ENCODE data around the gene GPRASP2.

Gene GPRASP2

GRCh38 chrX:102745857-102746584, 33.8 kb downstream of the GPRASP2 start:
- peak; percentile 1 for DNase-seq

GRCh38 chrX:102765217-102765616, 53.0 kb downstream of the GPRASP2 start:
- DNase-seq = no peak

GRCh38 chrX:102765809-102766208, 53.6 kb downstream of the GPRASP2 start:
- DNase-seq = no peak

- DNase-seq = no peak
These were observed 55.0 kb downstream of the GPRASP2 start for GRCh38 chrX:102767287-102767686.

Measured in CD4-positive, alpha-beta T cell treated with Interleukin-21 for 1 hour (primary cell).